Measurements from ENCODE around the gene CARD11. TPM values are rescaled to one million over a fixed set of nuclear protein-coding genes. Genes with fewer than 3 reads are reported as not detected.

The CARD11 gene
- total and polyA plus RNA-seq, 11 donors, result 0.15 to 3.2 (median 0.33) TPM; not detected in 2

DNA sequence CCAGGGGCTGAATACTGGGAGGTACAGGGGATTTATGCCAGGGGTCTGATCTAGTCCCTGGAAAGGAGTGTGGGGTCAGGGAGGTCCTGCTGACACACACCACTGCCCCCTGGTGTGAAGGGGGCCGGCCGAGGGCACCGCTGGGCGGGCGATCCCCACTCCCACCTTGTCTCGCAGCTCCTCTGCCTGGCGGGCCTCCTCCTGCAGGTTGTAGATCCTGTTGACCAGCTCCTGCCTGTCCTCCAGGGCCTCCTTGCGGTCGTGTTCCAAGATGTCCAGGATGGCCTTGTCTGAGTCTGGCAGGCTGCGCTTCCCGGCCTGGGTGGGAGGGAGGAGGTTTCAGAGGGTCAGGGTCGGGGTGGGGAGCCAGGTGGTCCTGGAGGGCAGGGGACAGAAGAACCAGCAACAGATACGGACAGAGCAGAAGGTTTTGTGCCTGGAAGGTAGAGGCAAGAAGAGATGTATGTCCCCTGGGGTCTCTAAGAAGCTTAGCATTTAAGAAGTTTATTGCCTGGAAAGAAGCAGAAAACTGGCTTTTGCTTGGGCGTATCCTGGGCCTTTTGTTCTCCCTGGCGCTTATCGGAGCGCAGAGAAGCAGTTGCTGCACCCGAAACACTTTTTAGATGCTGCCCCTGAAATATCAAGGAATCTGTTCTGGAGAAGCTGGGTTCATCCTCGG is 105.0 kb downstream of the CARD11 start:
- H3K9me3 ChIP-seq, result no peaks in the 10 kb centered on the region
- TF ChIP-seq, protein P1, sequence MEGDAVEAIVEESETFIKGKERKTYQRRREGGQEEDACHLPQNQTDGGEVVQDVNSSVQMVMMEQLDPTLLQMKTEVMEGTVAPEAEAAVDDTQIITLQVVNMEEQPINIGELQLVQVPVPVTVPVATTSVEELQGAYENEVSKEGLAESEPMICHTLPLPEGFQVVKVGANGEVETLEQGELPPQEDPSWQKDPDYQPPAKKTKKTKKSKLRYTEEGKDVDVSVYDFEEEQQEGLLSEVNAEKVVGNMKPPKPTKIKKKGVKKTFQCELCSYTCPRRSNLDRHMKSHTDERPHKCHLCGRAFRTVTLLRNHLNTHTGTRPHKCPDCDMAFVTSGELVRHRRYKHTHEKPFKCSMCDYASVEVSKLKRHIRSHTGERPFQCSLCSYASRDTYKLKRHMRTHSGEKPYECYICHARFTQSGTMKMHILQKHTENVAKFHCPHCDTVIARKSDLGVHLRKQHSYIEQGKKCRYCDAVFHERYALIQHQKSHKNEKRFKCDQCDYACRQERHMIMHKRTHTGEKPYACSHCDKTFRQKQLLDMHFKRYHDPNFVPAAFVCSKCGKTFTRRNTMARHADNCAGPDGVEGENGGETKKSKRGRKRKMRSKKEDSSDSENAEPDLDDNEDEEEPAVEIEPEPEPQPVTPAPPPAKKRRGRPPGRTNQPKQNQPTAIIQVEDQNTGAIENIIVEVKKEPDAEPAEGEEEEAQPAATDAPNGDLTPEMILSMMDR (IDR thresholded peaks at IDR 0.05), result no peak
- no peak for TF ChIP-seq POLR2A (IDR thresholded peaks at IDR 0.05)
- H3K27me3 ChIP-seq, result peaks cover 0 to 32% (median 4%) of the 10 kb centered on the region in 9 donors
- no peaks in the 10 kb centered on the region for H3K36me3 ChIP-seq
- H3K4me1 ChIP-seq, result no peaks in the 10 kb centered on the region
- H3K4me3 ChIP-seq, result no peak overlapping the region
- intact Hi-C loops (cut with DNase I), result no loop called here
- WGBS, 4 donors, result 62 to 79% (median 75%) methylated on average over 19 of the region's 19 CpGs
- ATAC-seq (no peak), DNase-seq (peak in 1 of 5 donors; percentile 13)
- no peak overlapping the region for H3K27ac ChIP-seq

GRCh38 chr7:2937701-2938513 is 105.8 kb downstream of the CARD11 start:
- TF ChIP-seq POLR2A (IDR thresholded peaks at IDR 0.05), result no peak
- TF ChIP-seq, protein P1 (IDR thresholded peaks at IDR 0.05), result no peak
- intact Hi-C loops (cut with DNase I), result no loop called here
- H3K4me3 ChIP-seq, result no peak overlapping the region
- H3K36me3 ChIP-seq, result no peaks in the 10 kb centered on the region
- DNase-seq (peak in 2 of 5 donors; percentile 10 to 48), ATAC-seq (no peak)
- WGBS, 4 donors, result 88 to 92% (median 90%) methylated on average over 16 to 19 of the region's 19 CpGs
- H3K4me1 ChIP-seq, result no peaks in the 10 kb centered on the region
- H3K9me3 ChIP-seq, result no peaks in the 10 kb centered on the region
- H3K27ac ChIP-seq, result no peak overlapping the region
- peaks cover 0 to 32% (median 4%) of the 10 kb centered on the region in 9 donors for H3K27me3 ChIP-seq

DNA sequence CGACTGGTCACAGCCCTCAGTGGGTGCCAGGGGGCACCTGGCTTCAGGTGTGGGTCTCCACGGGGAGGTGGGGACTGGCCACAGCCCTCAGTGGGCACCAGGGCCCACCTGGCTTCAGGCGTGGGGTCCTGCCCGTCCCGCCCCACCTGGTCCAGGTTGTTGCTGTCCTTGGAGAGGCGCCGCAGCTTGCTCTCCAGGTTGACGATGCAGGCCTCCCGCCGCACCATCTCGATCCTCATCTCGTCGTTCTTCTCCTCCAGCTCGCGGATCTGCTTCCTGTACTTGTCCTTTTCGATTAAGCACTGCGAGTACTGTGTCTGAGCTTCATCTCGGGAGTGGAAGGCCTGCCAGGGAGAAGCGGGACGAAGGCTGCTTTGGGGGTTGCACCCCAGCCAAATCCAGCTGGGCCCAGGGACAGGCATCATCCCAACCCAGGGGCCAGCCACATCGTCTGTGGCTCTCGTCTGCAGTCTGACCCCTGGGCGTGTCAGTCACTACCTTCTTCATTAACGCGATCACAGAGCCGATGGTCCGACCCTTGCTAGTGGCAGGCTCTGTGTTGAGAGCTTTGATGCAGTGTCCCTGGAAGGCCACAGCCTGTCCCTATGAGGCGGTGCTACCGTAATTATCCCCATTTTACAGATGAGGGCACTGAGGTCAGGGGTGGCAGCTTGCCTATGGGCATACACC is 106.6 kb downstream of the CARD11 start:
- H3K4me1 ChIP-seq, result no peaks in the 10 kb centered on the region
- intact Hi-C loops (cut with DNase I), result no loop called here
- no peaks in the 10 kb centered on the region for H3K36me3 ChIP-seq
- H3K27ac ChIP-seq, result no peak overlapping the region
- DNase-seq, result peak in 1 of 5 donors; percentile 42
- H3K9me3 ChIP-seq, result no peaks in the 10 kb centered on the region
- no peak for TF ChIP-seq POLR2A (IDR thresholded peaks at IDR 0.05)
- TF ChIP-seq, protein P1 (IDR thresholded peaks at IDR 0.05), result no peak
- no peak overlapping the region for H3K4me3 ChIP-seq
- ATAC-seq, result no peak
- WGBS, 4 donors, result 88 to 91% (median 89%) methylated on average over 28 to 29 of the region's 29 CpGs
- H3K27me3 ChIP-seq, result peaks cover 0 to 32% (median 4%) of the 10 kb centered on the region in 9 donors

GRCh38 chr7:2936301-2936700 is 107.4 kb downstream of the CARD11 start:
- WGBS, 4 donors, result 80 to 89% (median 86%) methylated on average over 8 of the region's 8 CpGs
- H3K4me1 ChIP-seq, result no peaks in the 10 kb centered on the region
- intact Hi-C loops (cut with DNase I), result no loop called here
- DNase-seq, result peak in 1 of 5 donors; percentile 10
- no peak for ATAC-seq
- no peak overlapping the region for H3K4me3 ChIP-seq
- no peaks in the 10 kb centered on the region for H3K36me3 ChIP-seq
- no peaks in the 10 kb centered on the region for H3K9me3 ChIP-seq
- peaks cover 0 to 32% (median 4%) of the 10 kb centered on the region in 9 donors for H3K27me3 ChIP-seq
- TF ChIP-seq, protein P1 (IDR thresholded peaks at IDR 0.05), result no peak
- no peak for TF ChIP-seq POLR2A (IDR thresholded peaks at IDR 0.05)
- no peak overlapping the region for H3K27ac ChIP-seq

All from heart left ventricle (tissue), 16 donors.